Panc1 (cell line): ENCODE results near the gene CYTH2. TPM values are rescaled to one million over a fixed set of nuclear protein-coding genes. Genes with fewer than 3 reads are reported as not detected.

Experiments used
- ATAC-seq: fragments of 200-7000 bp; cut with Tn5 transposase; 2 replicates; pipeline ENCODE4 v1.9.1; 2020; ENCODE audit warnings: mild to moderate bottlenecking, moderate library complexity
- BruUV-seq: library from RNA; stranded (reverse); fragments of 400-500 nt; replicated peaks from 2 replicates; lab custom pipeline; 2021; lab: Mats Ljungman, UMichigan
- CTCF ChIA-PET: fragments of 300-600 bp; sonication (Branson Sonifier 250); formaldehyde crosslinking; loops from one replicate; lab custom pipeline; 2022; ENCODE audit warnings: antibody characterized with exemption; lab: Charles Lee
- POLR2A ChIA-PET: fragments of 300-600 bp; sonication (Branson Sonifier 250); formaldehyde crosslinking; loops from one replicate; lab custom pipeline; 2022; ENCODE audit warnings: antibody characterized with exemption; lab: Charles Lee
- DNase-seq: peaks from one replicate; pipeline ENCODE4 v3.0.0-alpha.2; 2010; ENCODE audit warnings: low read depth, low spot score
- H3K27ac ChIP-seq: 2 replicates; pipeline ENCODE4 v1.5.1; 2011; ENCODE audit warnings: mild to moderate bottlenecking, low read length, inconsistent platforms
- H3K27me3 ChIP-seq: fragments of 200-500 bp; sonication (Bioruptor generic); 2 replicates; pipeline ENCODE4 v1.6.0; 2014; ENCODE audit warnings: low read length, inconsistent platforms; ENCODE audit not compliant: control insufficient read depth, insufficient read depth
- H3K36me3 ChIP-seq: fragments of 200-500 bp; sonication (Bioruptor generic); 2 replicates; pipeline ENCODE4 v1.5.1; 2014; ENCODE audit warnings: inconsistent platforms, mild to moderate bottlenecking, low read length, moderate library complexity; ENCODE audit not compliant: control insufficient read depth, insufficient read depth
- H3K4me1 ChIP-seq: 2 replicates; pipeline ENCODE4 v1.5.1; 2011; ENCODE audit warnings: inconsistent platforms, mild to moderate bottlenecking, low read length, moderate library complexity; ENCODE audit not compliant: control insufficient read depth, insufficient read depth
- H3K4me3 ChIP-seq, 2 experiments: 2 replicates each; pipeline ENCODE4 v1.5.1; 2011 to 2012; ENCODE audit warnings: low read depth in 2 of 2, low read length in 2 of 2, mild to moderate bottlenecking in 2 of 2, inconsistent platforms in 1 of 2, moderate library complexity in 1 of 2
- H3K9me3 ChIP-seq: fragments of 200-500 bp; sonication (Bioruptor generic); 2 replicates; pipeline ENCODE4 v1.5.1; 2014; ENCODE audit warnings: low read depth, mild to moderate bottlenecking, inconsistent platforms, low read length, moderate library complexity; ENCODE audit not compliant: control insufficient read depth, insufficient read depth
- POLR2AphosphoS5 ChIP-seq: IDR thresholded peaks from 2 replicates; pipeline ENCODE4 v1.6.1; 2012; ENCODE audit warnings: mild to moderate bottlenecking, low read depth, low read length, moderate library complexity
- SIN3A ChIP-seq: IDR thresholded peaks from 2 replicates; pipeline ENCODE4 v1.6.1; 2012; ENCODE audit warnings: low read depth, mild to moderate bottlenecking, low read length, moderate library complexity, borderline replicate concordance; ENCODE audit not compliant: insufficient read depth
- TCF7L2 ChIP-seq: IDR thresholded peaks from 2 replicates; pipeline ENCODE4 v1.6.1; 2011; ENCODE audit warnings: mild to moderate bottlenecking, low read depth, low read length, inconsistent platforms
- in situ Hi-C: cut with HindIII; loops from 2 replicates; pipeline ENCODE4 v1.10.0; 2016; ENCODE audit warnings: low sequenced_read_pairs, low pct_unique_long_range_greater_than_20kb
- intact Hi-C: fragments of 100-400 bp; cut with micrococcal nuclease; formaldehyde crosslinking; loops from one replicate; pipeline ENCODE4 v1.10.0; 2022; ENCODE audit not compliant: unreplicated experiment
- total RNA-seq: library from RNA; stranded (reverse); gene quantifications from one replicate; pipeline ENCODE4 v1.2.1, GENCODE V29; 2021; ENCODE audit not compliant: unreplicated experiment
- TF ChIP-seq, protein P1 (sequence below), 2 experiments: IDR thresholded peaks; 2 replicates each; pipeline ENCODE4 v1.6.1; 2011 to 2012; ENCODE audit warnings: low read depth in 2 of 2, control low read depth in 1 of 2, low read length in 1 of 2, mild to moderate bottlenecking in 1 of 2, moderate library complexity in 1 of 2; ENCODE audit not compliant: insufficient read depth in 1 of 2
- TF ChIP-seq, protein P2 (sequence below): fragments of 450-650 bp; IDR thresholded peaks from 2 replicates; pipeline ENCODE4 v1.5.1; 2017; ENCODE audit warnings: mild to moderate bottlenecking

CYTH2 gene
- total RNA-seq, 1 experiment from 2014 or later = 53.4 TPM

DNA sequence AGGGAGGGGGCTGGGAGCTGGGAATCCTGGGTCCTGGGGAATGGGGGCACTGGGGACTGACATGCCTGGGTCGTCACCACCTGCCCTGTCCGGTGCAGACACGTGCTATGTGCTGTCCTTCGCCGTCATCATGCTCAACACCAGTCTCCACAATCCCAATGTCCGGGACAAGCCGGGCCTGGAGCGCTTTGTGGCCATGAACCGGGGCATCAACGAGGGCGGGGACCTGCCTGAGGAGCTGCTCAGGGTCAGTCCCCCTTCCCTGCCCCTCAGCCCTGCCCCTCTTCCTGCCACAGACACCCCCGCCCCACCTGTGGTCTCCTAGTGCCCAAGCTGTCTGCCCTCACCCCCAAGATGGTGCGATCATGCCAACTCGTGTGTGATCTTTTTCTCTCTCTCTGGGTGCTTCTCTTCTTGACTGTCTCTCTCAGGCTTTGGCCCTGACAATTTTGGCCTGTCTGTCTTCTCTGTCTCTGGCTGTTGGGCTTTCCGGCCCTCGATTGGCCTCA is 5.0 kb downstream of the CYTH2 start:
- in situ Hi-C loops (no loop called here), intact Hi-C loops (no loop called here)
- Histone ChIP-seq H3K4me1 (no peaks in the 10 kb centered on the region; the same call in 1 of the 2 replicates), H3K9me3 (no peaks in the 10 kb centered on the region), H3K27me3 (no peaks in the 10 kb centered on the region), H3K27ac (no peak overlapping the region), H3K4me3 (no peak overlapping the region), H3K36me3 (peaks cover 2% of the 10 kb centered on the region)
- ChIA-PET POLR2A (no interaction called here), CTCF (no interaction called here)
- DNase-seq (no peak), ATAC-seq (no peak)
- TF ChIP-seq, protein P1, sequence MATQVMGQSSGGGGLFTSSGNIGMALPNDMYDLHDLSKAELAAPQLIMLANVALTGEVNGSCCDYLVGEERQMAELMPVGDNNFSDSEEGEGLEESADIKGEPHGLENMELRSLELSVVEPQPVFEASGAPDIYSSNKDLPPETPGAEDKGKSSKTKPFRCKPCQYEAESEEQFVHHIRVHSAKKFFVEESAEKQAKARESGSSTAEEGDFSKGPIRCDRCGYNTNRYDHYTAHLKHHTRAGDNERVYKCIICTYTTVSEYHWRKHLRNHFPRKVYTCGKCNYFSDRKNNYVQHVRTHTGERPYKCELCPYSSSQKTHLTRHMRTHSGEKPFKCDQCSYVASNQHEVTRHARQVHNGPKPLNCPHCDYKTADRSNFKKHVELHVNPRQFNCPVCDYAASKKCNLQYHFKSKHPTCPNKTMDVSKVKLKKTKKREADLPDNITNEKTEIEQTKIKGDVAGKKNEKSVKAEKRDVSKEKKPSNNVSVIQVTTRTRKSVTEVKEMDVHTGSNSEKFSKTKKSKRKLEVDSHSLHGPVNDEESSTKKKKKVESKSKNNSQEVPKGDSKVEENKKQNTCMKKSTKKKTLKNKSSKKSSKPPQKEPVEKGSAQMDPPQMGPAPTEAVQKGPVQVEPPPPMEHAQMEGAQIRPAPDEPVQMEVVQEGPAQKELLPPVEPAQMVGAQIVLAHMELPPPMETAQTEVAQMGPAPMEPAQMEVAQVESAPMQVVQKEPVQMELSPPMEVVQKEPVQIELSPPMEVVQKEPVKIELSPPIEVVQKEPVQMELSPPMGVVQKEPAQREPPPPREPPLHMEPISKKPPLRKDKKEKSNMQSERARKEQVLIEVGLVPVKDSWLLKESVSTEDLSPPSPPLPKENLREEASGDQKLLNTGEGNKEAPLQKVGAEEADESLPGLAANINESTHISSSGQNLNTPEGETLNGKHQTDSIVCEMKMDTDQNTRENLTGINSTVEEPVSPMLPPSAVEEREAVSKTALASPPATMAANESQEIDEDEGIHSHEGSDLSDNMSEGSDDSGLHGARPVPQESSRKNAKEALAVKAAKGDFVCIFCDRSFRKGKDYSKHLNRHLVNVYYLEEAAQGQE (IDR thresholded peaks at IDR 0.05; ENCODE audit: insufficient read depth in 1 of 2, low read depth in 2 of 2, low read length in 1 of 2) = no peak
- TF ChIP-seq TCF7L2 (no peak), POLR2AphosphoS5 (no peak), SIN3A (no peak)
- TF ChIP-seq, protein P2, sequence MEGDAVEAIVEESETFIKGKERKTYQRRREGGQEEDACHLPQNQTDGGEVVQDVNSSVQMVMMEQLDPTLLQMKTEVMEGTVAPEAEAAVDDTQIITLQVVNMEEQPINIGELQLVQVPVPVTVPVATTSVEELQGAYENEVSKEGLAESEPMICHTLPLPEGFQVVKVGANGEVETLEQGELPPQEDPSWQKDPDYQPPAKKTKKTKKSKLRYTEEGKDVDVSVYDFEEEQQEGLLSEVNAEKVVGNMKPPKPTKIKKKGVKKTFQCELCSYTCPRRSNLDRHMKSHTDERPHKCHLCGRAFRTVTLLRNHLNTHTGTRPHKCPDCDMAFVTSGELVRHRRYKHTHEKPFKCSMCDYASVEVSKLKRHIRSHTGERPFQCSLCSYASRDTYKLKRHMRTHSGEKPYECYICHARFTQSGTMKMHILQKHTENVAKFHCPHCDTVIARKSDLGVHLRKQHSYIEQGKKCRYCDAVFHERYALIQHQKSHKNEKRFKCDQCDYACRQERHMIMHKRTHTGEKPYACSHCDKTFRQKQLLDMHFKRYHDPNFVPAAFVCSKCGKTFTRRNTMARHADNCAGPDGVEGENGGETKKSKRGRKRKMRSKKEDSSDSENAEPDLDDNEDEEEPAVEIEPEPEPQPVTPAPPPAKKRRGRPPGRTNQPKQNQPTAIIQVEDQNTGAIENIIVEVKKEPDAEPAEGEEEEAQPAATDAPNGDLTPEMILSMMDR = no peak
- BruUV-seq = no TSS peak

DNA sequence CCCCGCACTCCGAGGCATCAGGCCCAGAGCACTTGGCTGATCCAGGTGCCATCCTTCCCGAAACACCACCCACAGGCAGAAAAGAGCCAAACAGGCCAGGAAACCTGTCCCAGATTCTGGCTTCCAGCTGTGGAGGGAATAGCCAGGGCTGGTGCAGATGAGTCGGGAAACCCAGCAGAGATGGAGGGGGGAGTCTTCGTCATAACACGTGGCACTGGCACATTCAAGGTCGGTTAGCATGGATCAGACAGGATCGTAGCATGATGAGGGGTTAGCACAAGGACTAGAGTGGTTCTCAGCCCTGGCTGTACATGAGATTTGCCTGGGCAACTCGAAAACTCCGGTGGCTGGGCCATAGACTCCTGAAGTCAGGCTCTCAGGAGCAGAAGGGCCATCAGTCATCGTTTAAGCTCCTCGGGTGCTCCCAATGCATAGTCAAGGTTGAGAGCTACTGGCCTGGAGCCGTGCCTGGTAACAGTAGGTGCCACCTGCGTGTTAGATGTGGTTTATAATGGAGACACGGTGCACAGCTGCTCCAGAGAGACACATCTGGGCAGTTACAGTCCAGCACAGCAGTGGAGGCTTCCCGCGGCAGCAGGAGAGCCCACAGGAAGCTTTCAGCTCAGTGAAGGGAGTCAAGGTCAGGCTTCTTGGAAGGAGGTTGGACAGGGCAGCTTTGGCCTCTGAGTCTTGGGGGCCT is 6.3 kb downstream of the CYTH2 start:
- no peak overlapping the region for H3K27ac ChIP-seq
- H3K4me3 ChIP-seq = no peak overlapping the region
- in situ Hi-C loops = no loop called here
- H3K36me3 ChIP-seq = peaks cover 2% of the 10 kb centered on the region
- H3K4me1 ChIP-seq = no peaks in the 10 kb centered on the region
- H3K27me3 ChIP-seq = no peaks in the 10 kb centered on the region
- no peaks in the 10 kb centered on the region for H3K9me3 ChIP-seq
- DNase-seq (no peak), ATAC-seq (no peak)
- intact Hi-C loops = no loop called here
- ChIA-PET POLR2A (interaction anchor here (0.8 kb wide), 1 partner anchor 148 kb away, joined by 5 read pairs; no protein-coding TSS in a partner anchor), CTCF (interaction anchor here (0.5 kb wide), 1 partner anchor 35 kb away, joined by 10 read pairs; no protein-coding TSS in a partner anchor)
- no peak for TF ChIP-seq SIN3A
- TF ChIP-seq POLR2AphosphoS5 = no peak
- TF ChIP-seq, protein P2 = no peak
- TF ChIP-seq, protein P1 (IDR thresholded peaks at IDR 0.05; ENCODE audit: insufficient read depth in 1 of 2, low read depth in 2 of 2, low read length in 1 of 2) = no peak
- no peak for TF ChIP-seq TCF7L2
- BruUV-seq = no TSS peak
